ENCODE measurements around the gene SLC1A5. TPM values are rescaled to one million over a fixed set of nuclear protein-coding genes. Genes with fewer than 3 reads are reported as not detected.
A peak's percentile ranks its signal among the peaks of the same experiment; 100 is the strongest.

SLC1A5 gene
- total and polyA plus RNA-seq, 2 experiments from 2014 or later: 103 to 272 TPM

GRCh38 chr19:46784262-46785053 is 3.9 kb downstream of the SLC1A5 start:
- Mint-ChIP-seq H3K27ac (peak overlapping the region; percentile 100), H3K27me3 (ENCODE audit: insufficient read depth, low read depth, poor library complexity) (peaks cover 37% of the 10 kb centered on the region)
- TF ChIP-seq POLR2AphosphoS5 (IDR thresholded peaks at IDR 0.05; ENCODE audit: low read depth): peak; percentile 42
- TF ChIP-seq NANOG (IDR thresholded peaks at IDR 0.05; ENCODE audit: borderline replicate concordance): no peak
- TF ChIP-seq EZH2 (IDR thresholded peaks at IDR 0.05; ENCODE audit: low read depth, unreplicated experiment): no peak
- TF ChIP-seq, protein P1, sequence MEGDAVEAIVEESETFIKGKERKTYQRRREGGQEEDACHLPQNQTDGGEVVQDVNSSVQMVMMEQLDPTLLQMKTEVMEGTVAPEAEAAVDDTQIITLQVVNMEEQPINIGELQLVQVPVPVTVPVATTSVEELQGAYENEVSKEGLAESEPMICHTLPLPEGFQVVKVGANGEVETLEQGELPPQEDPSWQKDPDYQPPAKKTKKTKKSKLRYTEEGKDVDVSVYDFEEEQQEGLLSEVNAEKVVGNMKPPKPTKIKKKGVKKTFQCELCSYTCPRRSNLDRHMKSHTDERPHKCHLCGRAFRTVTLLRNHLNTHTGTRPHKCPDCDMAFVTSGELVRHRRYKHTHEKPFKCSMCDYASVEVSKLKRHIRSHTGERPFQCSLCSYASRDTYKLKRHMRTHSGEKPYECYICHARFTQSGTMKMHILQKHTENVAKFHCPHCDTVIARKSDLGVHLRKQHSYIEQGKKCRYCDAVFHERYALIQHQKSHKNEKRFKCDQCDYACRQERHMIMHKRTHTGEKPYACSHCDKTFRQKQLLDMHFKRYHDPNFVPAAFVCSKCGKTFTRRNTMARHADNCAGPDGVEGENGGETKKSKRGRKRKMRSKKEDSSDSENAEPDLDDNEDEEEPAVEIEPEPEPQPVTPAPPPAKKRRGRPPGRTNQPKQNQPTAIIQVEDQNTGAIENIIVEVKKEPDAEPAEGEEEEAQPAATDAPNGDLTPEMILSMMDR (conservative IDR thresholded peaks at IDR 0.05; ENCODE audit: low read depth in 2 of 2): peak; percentile 62 to 64

DNA sequence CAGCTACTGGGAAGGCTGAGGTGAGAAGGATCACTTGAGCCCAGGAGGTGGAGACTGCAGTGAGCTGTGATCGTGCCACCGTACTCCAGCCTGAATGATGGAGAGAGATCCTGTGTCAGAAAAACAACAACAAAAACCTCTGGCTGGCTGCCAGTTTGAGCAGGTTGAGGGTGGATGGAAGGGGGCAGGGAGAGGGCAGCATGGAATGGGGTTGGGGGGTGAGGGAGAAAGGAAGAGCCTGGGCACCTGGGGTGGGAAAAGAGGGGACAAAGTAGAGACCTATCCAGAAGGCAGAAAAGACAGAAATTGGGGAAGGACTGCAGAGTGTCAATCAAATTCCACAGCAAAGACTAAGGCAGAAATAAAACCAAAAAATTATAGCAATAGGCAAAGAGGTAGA is 4.7 kb downstream of the SLC1A5 start:
- H3K4me3 ChIP-seq: peak overlapping the region; percentile 98
- H2AFZ ChIP-seq: no peak overlapping the region
- H3K4me2 ChIP-seq: peak overlapping the region; percentile 99
- H3K4me1 ChIP-seq (ENCODE audit: insufficient read depth): peaks cover 28% of the 10 kb centered on the region
- Mint-ChIP-seq H3K27me3 (ENCODE audit: insufficient read depth, low read depth, poor library complexity) (peaks cover 30% of the 10 kb centered on the region), H3K4me1 (peaks cover 35% of the 10 kb centered on the region), H3K4me3 (peak overlapping the region; percentile 97), H3K36me3 (ENCODE audit: low read depth) (peaks cover 84% of the 10 kb centered on the region), H3K27ac (peak overlapping the region; percentile 100), H3K9me3 (peaks cover 5% of the 10 kb centered on the region; the same call in 1 of the 3 replicates)
- peak overlapping the region; percentile 94 for H3K27ac ChIP-seq (ENCODE audit: low read depth)
- no peak for ATAC-seq
- peaks cover 77% of the 10 kb centered on the region for H3K79me2 ChIP-seq (replicated peaks; ENCODE audit: insufficient read depth)
- peaks cover 28% of the 10 kb centered on the region for H3F3A ChIP-seq (replicated peaks; ENCODE audit: low read depth)
- peaks cover 46% of the 10 kb centered on the region for H4K20me1 ChIP-seq (replicated peaks; ENCODE audit: insufficient read depth)
- H3K27me3 ChIP-seq (ENCODE audit: insufficient read depth): no peaks in the 10 kb centered on the region
- peaks cover 50% of the 10 kb centered on the region for H3K36me3 ChIP-seq (ENCODE audit: insufficient read depth)
- no peaks in the 10 kb centered on the region for H3K9me2 ChIP-seq (ENCODE audit: insufficient read depth)
- no peak for DNase-seq (ENCODE audit: low spot score)
- TF ChIP-seq POLR2AphosphoS5 (IDR thresholded peaks at IDR 0.05; ENCODE audit: low read depth) (no peak), ZNF331 (CRISPR knock-in tag; IDR thresholded peaks at IDR 0.05; ENCODE audit: low read depth) (no peak), STAT1 (IDR thresholded peaks at IDR 0.05; ENCODE audit: unreplicated experiment) (no peak), JUNB (IDR thresholded peaks at IDR 0.05; ENCODE audit: unreplicated experiment) (no peak), CREB1 (CRISPR knock-in tag; IDR thresholded peaks at IDR 0.05; ENCODE audit: low read depth) (no peak)
- TF ChIP-seq, protein P2, sequence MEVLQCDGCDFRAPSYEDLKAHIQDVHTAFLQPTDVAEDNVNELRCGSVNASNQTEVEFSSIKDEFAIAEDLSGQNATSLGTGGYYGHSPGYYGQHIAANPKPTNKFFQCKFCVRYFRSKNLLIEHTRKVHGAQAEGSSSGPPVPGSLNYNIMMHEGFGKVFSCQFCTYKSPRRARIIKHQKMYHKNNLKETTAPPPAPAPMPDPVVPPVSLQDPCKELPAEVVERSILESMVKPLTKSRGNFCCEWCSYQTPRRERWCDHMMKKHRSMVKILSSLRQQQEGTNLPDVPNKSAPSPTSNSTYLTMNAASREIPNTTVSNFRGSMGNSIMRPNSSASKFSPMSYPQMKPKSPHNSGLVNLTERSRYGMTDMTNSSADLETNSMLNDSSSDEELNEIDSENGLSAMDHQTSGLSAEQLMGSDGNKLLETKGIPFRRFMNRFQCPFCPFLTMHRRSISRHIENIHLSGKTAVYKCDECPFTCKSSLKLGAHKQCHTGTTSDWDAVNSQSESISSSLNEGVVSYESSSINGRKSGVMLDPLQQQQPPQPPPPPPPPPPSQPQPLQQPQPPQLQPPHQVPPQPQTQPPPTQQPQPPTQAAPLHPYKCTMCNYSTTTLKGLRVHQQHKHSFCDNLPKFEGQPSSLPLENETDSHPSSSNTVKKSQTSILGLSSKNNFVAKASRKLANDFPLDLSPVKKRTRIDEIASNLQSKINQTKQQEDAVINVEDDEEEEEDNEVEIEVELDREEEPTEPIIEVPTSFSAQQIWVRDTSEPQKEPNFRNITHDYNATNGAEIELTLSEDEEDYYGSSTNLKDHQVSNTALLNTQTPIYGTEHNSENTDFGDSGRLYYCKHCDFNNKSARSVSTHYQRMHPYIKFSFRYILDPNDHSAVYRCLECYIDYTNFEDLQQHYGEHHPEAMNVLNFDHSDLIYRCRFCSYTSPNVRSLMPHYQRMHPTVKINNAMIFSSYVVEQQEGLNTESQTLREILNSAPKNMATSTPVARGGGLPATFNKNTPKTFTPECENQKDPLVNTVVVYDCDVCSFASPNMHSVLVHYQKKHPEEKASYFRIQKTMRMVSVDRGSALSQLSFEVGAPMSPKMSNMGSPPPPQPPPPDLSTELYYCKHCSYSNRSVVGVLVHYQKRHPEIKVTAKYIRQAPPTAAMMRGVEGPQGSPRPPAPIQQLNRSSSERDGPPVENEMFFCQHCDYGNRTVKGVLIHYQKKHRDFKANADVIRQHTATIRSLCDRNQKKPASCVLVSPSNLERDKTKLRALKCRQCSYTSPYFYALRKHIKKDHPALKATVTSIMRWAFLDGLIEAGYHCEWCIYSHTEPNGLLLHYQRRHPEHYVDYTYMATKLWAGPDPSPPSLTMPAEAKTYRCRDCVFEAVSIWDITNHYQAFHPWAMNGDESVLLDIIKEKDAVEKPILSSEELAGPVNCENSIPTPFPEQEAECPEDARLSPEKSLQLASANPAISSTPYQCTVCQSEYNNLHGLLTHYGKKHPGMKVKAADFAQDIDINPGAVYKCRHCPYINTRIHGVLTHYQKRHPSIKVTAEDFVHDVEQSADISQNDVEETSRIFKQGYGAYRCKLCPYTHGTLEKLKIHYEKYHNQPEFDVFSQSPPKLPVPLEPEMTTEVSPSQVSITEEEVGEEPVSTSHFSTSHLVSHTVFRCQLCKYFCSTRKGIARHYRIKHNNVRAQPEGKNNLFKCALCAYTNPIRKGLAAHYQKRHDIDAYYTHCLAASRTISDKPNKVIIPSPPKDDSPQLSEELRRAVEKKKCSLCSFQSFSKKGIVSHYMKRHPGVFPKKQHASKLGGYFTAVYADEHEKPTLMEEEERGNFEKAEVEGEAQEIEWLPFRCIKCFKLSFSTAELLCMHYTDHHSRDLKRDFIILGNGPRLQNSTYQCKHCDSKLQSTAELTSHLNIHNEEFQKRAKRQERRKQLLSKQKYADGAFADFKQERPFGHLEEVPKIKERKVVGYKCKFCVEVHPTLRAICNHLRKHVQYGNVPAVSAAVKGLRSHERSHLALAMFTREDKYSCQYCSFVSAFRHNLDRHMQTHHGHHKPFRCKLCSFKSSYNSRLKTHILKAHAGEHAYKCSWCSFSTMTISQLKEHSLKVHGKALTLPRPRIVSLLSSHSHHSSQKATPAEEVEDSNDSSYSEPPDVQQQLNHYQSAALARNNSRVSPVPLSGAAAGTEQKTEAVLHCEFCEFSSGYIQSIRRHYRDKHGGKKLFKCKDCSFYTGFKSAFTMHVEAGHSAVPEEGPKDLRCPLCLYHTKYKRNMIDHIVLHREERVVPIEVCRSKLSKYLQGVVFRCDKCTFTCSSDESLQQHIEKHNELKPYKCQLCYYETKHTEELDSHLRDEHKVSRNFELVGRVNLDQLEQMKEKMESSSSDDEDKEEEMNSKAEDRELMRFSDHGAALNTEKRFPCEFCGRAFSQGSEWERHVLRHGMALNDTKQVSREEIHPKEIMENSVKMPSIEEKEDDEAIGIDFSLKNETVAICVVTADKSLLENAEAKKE (CRISPR knock-in tag; IDR thresholded peaks at IDR 0.05): no peak
- TF ChIP-seq, protein P3, sequence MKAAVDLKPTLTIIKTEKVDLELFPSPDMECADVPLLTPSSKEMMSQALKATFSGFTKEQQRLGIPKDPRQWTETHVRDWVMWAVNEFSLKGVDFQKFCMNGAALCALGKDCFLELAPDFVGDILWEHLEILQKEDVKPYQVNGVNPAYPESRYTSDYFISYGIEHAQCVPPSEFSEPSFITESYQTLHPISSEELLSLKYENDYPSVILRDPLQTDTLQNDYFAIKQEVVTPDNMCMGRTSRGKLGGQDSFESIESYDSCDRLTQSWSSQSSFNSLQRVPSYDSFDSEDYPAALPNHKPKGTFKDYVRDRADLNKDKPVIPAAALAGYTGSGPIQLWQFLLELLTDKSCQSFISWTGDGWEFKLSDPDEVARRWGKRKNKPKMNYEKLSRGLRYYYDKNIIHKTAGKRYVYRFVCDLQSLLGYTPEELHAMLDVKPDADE (IDR thresholded peaks at IDR 0.05): no peak

More at GRCh38 chr19:46784262-46785053, 3.9 kb downstream of the SLC1A5 start:
- Histone ChIP-seq H3K4me1 (ENCODE audit: insufficient read depth) (peaks cover 28% of the 10 kb centered on the region), H3K27ac (ENCODE audit: low read depth) (peak overlapping the region; percentile 94), H3F3A (replicated peaks; ENCODE audit: low read depth) (peaks cover 31% of the 10 kb centered on the region), H3K27me3 (ENCODE audit: insufficient read depth) (peaks cover 5% of the 10 kb centered on the region), H4K20me1 (replicated peaks; ENCODE audit: insufficient read depth) (peaks cover 40% of the 10 kb centered on the region), H3K4me3 (peak overlapping the region; percentile 98), H2AFZ (no peak overlapping the region), H3K79me2 (replicated peaks; ENCODE audit: insufficient read depth) (peaks cover 77% of the 10 kb centered on the region), H3K4me2 (peak overlapping the region; percentile 99), H3K9me2 (ENCODE audit: insufficient read depth) (no peaks in the 10 kb centered on the region), H3K36me3 (ENCODE audit: insufficient read depth) (peaks cover 50% of the 10 kb centered on the region)
- Mint-ChIP-seq H3K4me1 (peaks cover 40% of the 10 kb centered on the region), H3K9me3 (peaks cover 5% of the 10 kb centered on the region; the same call in 1 of the 3 replicates), H3K36me3 (ENCODE audit: low read depth) (peaks cover 80% of the 10 kb centered on the region), H3K4me3 (peak overlapping the region; percentile 97)
- ATAC-seq (peak; percentile 16), DNase-seq (ENCODE audit: low spot score) (peak; percentile 82)
